Measurements from ENCODE around the gene USP6. TPM values are rescaled to one million over a fixed set of nuclear protein-coding genes. Genes with fewer than 3 reads are reported as not detected.
"Not testable (repeated sequence)": the region's sequence is repeated elsewhere in the genome, so short reads cannot be mapped to it uniquely, and the experiment has no call there.

USP6 gene
- total and polyA plus RNA-seq, 2 donors = 0.03 to 0.85 TPM

DNA sequence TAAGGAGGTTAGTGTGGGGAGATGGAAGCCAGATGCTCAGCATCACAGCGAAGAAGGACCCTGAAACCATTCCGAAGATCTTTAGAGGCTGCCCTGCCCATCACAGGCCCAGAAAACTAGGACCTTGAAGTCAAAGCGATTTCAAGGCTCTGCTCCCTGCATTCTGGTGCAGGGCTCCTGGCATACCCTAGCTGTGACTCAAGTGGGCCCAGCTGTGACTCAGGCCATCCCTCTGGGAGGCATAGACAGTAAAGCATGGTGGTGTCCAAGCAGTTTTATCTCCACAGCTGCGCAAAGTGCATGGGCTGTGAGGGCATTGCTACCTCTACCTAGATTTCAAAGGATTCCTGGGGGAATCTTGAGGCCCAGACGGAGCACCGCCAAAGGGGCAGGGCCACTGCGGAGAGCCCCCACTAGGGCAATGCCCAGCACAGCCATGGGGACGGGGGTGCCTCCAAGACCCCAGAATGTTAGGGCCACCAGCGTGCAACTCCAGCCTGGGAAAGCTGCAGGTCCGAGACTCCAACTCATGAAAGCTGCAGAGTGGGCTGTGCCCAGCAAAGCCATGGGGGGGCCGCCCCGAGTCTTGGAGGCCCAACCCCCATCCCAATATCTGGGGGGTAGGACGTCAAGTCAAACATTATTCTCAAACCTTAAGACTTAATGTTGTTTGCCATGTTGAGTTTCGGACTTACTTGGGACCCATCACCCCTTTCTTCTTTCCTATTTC is 87.5 kb downstream of the USP6 start:
- Histone ChIP-seq H3K4me3 (ENCODE audit: low read depth, low read length) (no peak overlapping the region), H3K36me3 (ENCODE audit: insufficient read depth) (no peaks in the 10 kb centered on the region), H3K4me1 (ENCODE audit: insufficient read depth) (no peaks in the 10 kb centered on the region), H3K27ac (ENCODE audit: low read depth) (no peak overlapping the region)
- WGBS = 84% methylated on average over 14 of the region's 14 CpGs
- no peak for DNase-seq (ENCODE audit: extremely low spot score)

DNA sequence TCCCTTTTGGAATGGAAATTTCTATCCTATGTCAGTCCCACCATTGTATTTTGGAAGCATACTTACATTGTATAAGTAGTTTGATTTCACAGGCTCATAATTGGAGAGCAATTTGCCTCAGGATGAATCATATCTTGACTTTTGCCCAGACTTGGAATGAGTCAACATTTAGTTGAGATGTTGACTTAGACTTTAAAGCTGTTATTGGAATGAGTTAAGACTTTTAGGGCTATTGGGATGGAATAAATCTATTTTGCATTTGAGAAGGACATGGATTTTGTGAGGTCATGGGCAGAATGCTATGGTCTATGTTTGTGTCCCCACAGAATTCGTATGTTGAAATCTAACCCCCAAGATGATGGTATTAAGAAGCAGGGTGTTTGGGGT is 88.1 kb downstream of the USP6 start:
- no peaks in the 10 kb centered on the region for H3K4me1 ChIP-seq (ENCODE audit: insufficient read depth)
- H3K36me3 ChIP-seq (ENCODE audit: insufficient read depth) = no peaks in the 10 kb centered on the region
- no peak overlapping the region for H3K4me3 ChIP-seq (ENCODE audit: low read depth, low read length)
- H3K27ac ChIP-seq (ENCODE audit: low read depth) = no peak overlapping the region
- 95% methylated on average over 1 of the region's 1 CpG for WGBS
- no peak for DNase-seq (ENCODE audit: extremely low spot score)

DNA sequence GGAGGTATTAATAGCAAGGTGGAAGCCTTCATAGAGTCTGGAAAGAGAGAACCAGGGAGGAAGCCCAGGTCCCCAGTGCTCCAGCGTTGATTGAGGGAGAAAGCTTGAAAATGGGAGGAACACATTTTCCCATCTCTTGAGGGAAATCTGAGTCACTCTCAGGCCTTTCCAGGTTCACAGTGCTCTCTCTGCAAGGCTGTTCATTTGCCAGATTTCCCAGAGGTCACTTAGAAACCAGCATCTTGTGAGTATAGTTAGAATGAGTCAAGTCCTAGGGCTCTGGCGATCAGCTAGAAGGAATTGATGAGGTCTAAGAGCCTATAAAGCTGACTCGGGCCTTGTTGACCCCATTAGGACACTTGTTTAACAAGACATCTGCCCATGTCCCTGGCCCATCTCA is 93.6 kb downstream of the USP6 start:
- no peak overlapping the region for H3K4me3 ChIP-seq (ENCODE audit: low read depth, low read length)
- H3K27ac ChIP-seq (ENCODE audit: low read depth) = no peak overlapping the region
- WGBS = 76% methylated on average over 3 of the region's 3 CpGs
- no peaks in the 10 kb centered on the region for H3K4me1 ChIP-seq (ENCODE audit: insufficient read depth)
- DNase-seq (ENCODE audit: extremely low spot score) = no peak
- peaks cover 2% of the 10 kb centered on the region for H3K36me3 ChIP-seq (ENCODE audit: insufficient read depth)

DNA sequence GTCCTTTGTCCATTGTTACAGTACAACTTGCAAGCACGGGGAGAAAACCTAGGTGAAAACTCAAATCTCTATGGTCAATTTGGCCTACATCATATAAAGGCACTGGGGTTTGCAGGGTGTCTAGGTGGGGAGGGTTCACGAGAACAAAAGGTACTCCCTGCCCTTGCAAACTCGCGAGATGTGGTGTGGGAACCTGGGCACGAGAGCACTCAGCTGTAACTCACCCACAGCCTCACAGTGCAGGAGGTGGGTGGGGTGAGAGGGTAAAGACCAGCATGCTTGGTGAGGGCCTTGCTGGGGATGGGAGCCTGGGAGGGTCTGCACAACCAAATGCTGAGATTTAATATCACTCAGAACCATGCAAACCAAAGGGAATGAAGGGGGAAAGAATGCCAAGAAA is 94.3 kb downstream of the USP6 start:
- 85% methylated on average over 5 of the region's 5 CpGs for WGBS
- Histone ChIP-seq H3K4me3 (ENCODE audit: low read depth, low read length) (no peak overlapping the region), H3K36me3 (ENCODE audit: insufficient read depth) (peaks cover 2% of the 10 kb centered on the region), H3K27ac (ENCODE audit: low read depth) (no peak overlapping the region), H3K4me1 (ENCODE audit: insufficient read depth) (no peaks in the 10 kb centered on the region)
- no peak for DNase-seq (ENCODE audit: extremely low spot score)

DNA sequence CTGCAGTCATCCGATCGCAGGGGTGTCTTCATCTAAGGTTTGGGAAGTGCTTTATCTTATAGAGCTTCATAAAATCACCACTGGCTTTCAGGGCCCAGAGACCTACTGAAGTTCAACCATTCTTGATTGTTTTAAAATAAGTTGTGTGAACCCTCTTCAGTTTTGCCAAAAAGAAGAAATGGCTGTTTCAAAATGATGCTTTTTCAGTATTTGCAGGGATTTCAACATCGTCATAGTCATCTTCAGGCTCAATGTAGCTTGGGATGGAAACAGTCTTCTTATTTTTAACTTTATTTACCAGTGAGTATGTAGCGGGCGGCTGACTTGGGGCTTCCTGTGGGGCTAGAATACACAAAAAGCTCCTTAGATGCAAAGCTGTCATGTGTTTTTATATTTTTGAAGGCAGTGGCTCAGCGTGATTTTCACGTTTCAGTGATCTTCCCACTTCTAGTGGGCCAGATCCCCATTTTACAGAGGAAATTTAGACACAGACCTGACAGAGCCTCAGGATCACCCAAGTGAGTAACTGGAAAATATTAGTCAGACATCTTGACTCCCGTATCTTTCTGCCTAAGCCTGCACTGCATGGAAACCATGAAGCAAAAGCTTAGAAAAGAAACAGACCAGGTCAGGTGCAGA is 94.9 kb downstream of the USP6 start:
- no peak for DNase-seq (ENCODE audit: extremely low spot score)
- H3K4me3 ChIP-seq (ENCODE audit: low read depth, low read length) = no peak overlapping the region
- H3K36me3 ChIP-seq (ENCODE audit: insufficient read depth) = peaks cover 2% of the 10 kb centered on the region
- no peaks in the 10 kb centered on the region for H3K4me1 ChIP-seq (ENCODE audit: insufficient read depth)
- H3K27ac ChIP-seq (ENCODE audit: low read depth) = no peak overlapping the region
- 88% methylated on average over 8 of the region's 8 CpGs for WGBS

DNA sequence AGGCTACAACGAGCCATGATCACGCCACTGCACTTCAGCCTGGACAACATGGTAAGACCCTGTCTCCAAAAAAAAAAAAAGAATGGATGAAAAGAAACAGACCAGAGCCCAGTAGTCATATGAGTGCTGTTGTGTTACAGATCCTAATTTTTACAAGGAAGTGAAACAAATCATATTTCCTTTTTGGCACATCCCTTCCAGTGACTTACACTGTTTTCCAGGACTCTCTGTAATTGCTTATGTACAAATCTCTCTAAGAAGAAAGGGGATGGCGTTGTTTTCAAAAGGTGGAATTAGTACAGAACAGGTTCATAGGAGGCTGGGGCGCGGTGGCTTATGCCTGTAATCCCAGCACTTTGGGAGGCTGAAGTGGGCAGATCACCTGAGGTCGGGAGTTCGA is 95.6 kb downstream of the USP6 start:
- no peak for DNase-seq (ENCODE audit: extremely low spot score)
- peaks cover 2% of the 10 kb centered on the region for H3K36me3 ChIP-seq (ENCODE audit: insufficient read depth)
- WGBS = 94% methylated on average over 7 of the region's 7 CpGs
- no peaks in the 10 kb centered on the region for H3K4me1 ChIP-seq (ENCODE audit: insufficient read depth)
- H3K4me3 ChIP-seq (ENCODE audit: low read depth, low read length) = no peak overlapping the region
- no peak overlapping the region for H3K27ac ChIP-seq (ENCODE audit: low read depth)

DNA sequence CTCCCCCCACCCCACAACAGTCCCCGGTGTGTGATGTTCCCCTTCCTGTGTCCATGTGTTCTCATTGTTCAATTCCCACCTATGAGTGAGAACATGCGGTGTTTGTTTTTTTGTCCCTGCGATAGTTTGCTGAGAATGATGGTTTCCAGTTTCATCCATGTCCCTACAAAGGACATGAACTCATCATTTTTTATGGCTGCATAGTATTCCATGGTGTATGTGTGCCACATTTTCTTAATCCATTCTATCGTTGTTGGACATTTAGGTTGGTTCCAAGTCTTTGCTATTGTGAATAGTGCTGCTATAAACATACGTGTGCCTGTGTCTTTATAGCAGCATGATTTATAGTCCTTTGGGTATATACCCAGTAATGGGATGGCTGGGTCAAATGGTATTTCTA is 101.7 kb downstream of the USP6 start:
- not testable (repeated sequence) for DNase-seq (ENCODE audit: extremely low spot score); H3K36me3 ChIP-seq (ENCODE audit: insufficient read depth); H3K4me1 ChIP-seq (ENCODE audit: insufficient read depth); H3K4me3 ChIP-seq (ENCODE audit: low read depth, low read length); H3K27ac ChIP-seq (ENCODE audit: low read depth)
- 98% methylated on average over 4 of the region's 5 CpGs for WGBS

DNA sequence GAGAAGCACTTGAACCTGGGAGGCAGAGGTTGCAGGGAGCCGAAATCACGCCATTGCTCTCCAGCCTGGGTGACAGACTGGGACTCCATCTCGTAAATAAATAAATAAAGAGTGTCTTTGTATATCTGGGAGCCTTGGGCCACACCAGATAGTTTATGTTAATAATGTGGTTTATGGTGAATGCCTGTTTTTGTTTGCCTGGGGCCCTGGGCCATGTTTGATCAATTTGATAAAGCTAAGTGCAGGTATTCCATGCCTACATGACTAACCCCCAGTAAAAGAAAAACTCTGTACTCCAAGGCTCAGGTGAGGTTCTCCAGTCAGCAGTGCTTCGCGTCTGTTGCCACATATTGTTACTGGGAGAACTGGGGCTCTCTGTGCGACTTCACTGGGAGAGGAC is 103.7 kb downstream of the USP6 start:
- H3K4me3 ChIP-seq (ENCODE audit: low read depth, low read length) = no peak overlapping the region
- H3K36me3 ChIP-seq (ENCODE audit: insufficient read depth) = no peaks in the 10 kb centered on the region
- no peaks in the 10 kb centered on the region for H3K4me1 ChIP-seq (ENCODE audit: insufficient read depth)
- DNase-seq (ENCODE audit: extremely low spot score) = no peak
- no peak overlapping the region for H3K27ac ChIP-seq (ENCODE audit: low read depth)
- 91% methylated on average over 6 of the region's 6 CpGs for WGBS

DNA sequence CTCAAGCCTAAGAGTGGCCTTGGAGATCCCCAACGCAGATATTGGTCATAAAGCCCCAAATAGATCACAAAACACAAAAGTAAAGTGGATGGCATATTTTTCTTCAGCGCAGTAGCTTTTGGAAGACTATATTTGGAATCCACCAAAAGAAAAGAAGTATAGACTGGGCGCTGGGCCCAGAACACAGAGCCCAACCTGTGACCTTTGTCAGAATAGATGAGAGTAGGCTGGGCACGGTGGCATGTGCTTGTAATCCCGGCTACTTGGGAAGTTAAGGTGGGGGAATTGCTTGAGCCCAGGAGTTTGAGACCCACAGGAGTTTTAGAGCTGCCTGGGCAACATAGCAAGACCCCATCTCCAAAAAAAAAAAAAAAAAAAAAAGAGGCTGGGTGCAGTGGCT is 104.2 kb downstream of the USP6 start:
- DNase-seq (ENCODE audit: extremely low spot score) = no peak
- Histone ChIP-seq H3K4me1 (ENCODE audit: insufficient read depth) (no peaks in the 10 kb centered on the region), H3K27ac (ENCODE audit: low read depth) (no peak overlapping the region), H3K4me3 (ENCODE audit: low read depth, low read length) (no peak overlapping the region), H3K36me3 (ENCODE audit: insufficient read depth) (no peaks in the 10 kb centered on the region)
- 82% methylated on average over 5 of the region's 5 CpGs for WGBS

DNA sequence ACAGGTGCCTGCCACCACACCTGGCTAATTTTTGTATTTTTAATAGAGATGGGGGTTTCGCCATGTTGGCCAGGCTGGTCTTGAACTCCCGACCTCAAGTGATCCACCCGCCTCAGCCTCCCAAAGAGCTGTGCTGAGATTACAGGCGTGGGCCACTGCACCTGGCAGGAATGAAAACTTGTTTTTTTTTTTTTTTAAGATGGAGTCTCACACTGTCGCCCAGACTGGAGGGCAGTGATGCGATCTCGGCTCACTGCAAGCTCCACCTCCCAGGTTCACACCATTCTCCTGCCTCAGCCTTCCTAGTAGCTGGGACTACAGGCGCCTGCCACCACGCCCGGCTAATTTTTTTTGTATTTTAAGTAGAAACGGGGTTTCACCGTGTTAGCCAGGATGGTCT is 106.1 kb downstream of the USP6 start:
- H3K4me3 ChIP-seq (ENCODE audit: low read depth, low read length); H3K36me3 ChIP-seq (ENCODE audit: insufficient read depth); H3K4me1 ChIP-seq (ENCODE audit: insufficient read depth); H3K27ac ChIP-seq (ENCODE audit: low read depth); DNase-seq (ENCODE audit: extremely low spot score): not testable (repeated sequence)
- WGBS = 94% methylated on average over 12 of the region's 12 CpGs

Small RNA genes within 50 kb of the gene (small RNA-seq; reads per million reads assigned to genes)
- gene AC012146.4 = not detected

Other genes starting within 250 kb of the USP6 start
- 7.7 TPM for gene C17orf107, start 216.5 kb upstream of the USP6 start, total RNA-seq
- 1.7 TPM for gene C17orf107, start 216.5 kb upstream of the USP6 start, polyA plus RNA-seq
- gene CHRNE, start 212.9 kb upstream of the USP6 start, total RNA-seq = 0.79 TPM
- gene CHRNE, start 212.9 kb upstream of the USP6 start, polyA plus RNA-seq = 0.79 TPM
- gene GP1BA, start 183.8 kb upstream of the USP6 start, total RNA-seq = not detected
- gene GP1BA, start 183.8 kb upstream of the USP6 start, polyA plus RNA-seq = 0.04 TPM
- 27.7 TPM for gene SLC25A11, start 176.0 kb upstream of the USP6 start, total RNA-seq
- gene SLC25A11, start 176.0 kb upstream of the USP6 start, polyA plus RNA-seq = 73.5 TPM
- 15.3 TPM for gene RNF167, start 175.8 kb upstream of the USP6 start, total RNA-seq
- 119 TPM for gene RNF167, start 175.8 kb upstream of the USP6 start, polyA plus RNA-seq
- gene PFN1, start 167.5 kb upstream of the USP6 start, total RNA-seq = 205 TPM
- 1,651 TPM for gene PFN1, start 167.5 kb upstream of the USP6 start, polyA plus RNA-seq
- 31.5 TPM for gene ENO3, start 164.9 kb upstream of the USP6 start, total RNA-seq
- 6.3 TPM for gene ENO3, start 164.9 kb upstream of the USP6 start, polyA plus RNA-seq
- gene SPAG7, start 148.2 kb upstream of the USP6 start, total RNA-seq = 35.2 TPM
- 83.2 TPM for gene SPAG7, start 148.2 kb upstream of the USP6 start, polyA plus RNA-seq
- 5.7 TPM for gene CAMTA2, start 128.4 kb upstream of the USP6 start, total RNA-seq
- gene CAMTA2, start 128.4 kb upstream of the USP6 start, polyA plus RNA-seq = 46.1 TPM
- gene INCA1, start 118.5 kb upstream of the USP6 start, total RNA-seq = 0.42 TPM
- 1.3 TPM for gene INCA1, start 118.5 kb upstream of the USP6 start, polyA plus RNA-seq
- gene KIF1C, start 118.1 kb upstream of the USP6 start, total RNA-seq = 26.9 TPM
- gene KIF1C, start 118.1 kb upstream of the USP6 start, polyA plus RNA-seq = 89.4 TPM
- 0.58 TPM for gene SLC52A1, start 80.6 kb upstream of the USP6 start, total RNA-seq
- 0.35 TPM for gene SLC52A1, start 80.6 kb upstream of the USP6 start, polyA plus RNA-seq
- 9.2 TPM for gene ZFP3, start 37.6 kb upstream of the USP6 start, total RNA-seq
- gene ZFP3, start 37.6 kb upstream of the USP6 start, polyA plus RNA-seq = 3.9 TPM
- 9.1 TPM for gene ZNF232, start 4.2 kb upstream of the USP6 start, total RNA-seq
- gene ZNF232, start 4.2 kb upstream of the USP6 start, polyA plus RNA-seq = 9.0 TPM
- 26.3 TPM for gene ZNF594, start 75.8 kb downstream of the USP6 start, total RNA-seq
- 5.8 TPM for gene ZNF594, start 75.8 kb downstream of the USP6 start, polyA plus RNA-seq
- gene SCIMP, start 118.8 kb downstream of the USP6 start, total RNA-seq = 0.42 TPM
- gene SCIMP, start 118.8 kb downstream of the USP6 start, polyA plus RNA-seq = 3.3 TPM
- gene RABEP1, start 166.3 kb downstream of the USP6 start, total RNA-seq = 50.3 TPM
- 25.9 TPM for gene RABEP1, start 166.3 kb downstream of the USP6 start, polyA plus RNA-seq

All from urinary bladder (tissue), 4 donors.